ENCODE measurements around the gene RAB3GAP2.
A peak's percentile ranks its signal among the peaks of the same experiment; 100 is the strongest.

Gene RAB3GAP2

GRCh38 chr1:220290140-220290761 is 18.0 kb upstream of the RAB3GAP2 start:
- H3K4me3 ChIP-seq (ENCODE audit: low read depth, low read length), result no peak overlapping the region
- TF ChIP-seq CTCF (IDR thresholded peaks at IDR 0.05; ENCODE audit: insufficient read depth, low read depth, low read length, missing control alignments), result no peak
- DNase-seq (ENCODE audit: low read depth), result no peak

- no peak for TF ChIP-seq CTCF (IDR thresholded peaks at IDR 0.05; ENCODE audit: insufficient read depth, low read depth, low read length, missing control alignments)
Measured at GRCh38 chr1:220287129-220287528, 14.9 kb upstream of the RAB3GAP2 start.

GRCh38 chr1:220283625-220284024 is 11.4 kb upstream of the RAB3GAP2 start:
- no peak for DNase-seq (ENCODE audit: low read depth)
- H3K4me3 ChIP-seq (ENCODE audit: low read depth, low read length), result no peak overlapping the region
- no peak for TF ChIP-seq CTCF (IDR thresholded peaks at IDR 0.05; ENCODE audit: insufficient read depth, low read depth, low read length, missing control alignments)

More at GRCh38 chr1:220287129-220287528, 14.9 kb upstream of the RAB3GAP2 start:
- H3K4me3 ChIP-seq (ENCODE audit: low read depth, low read length), result no peak overlapping the region
- no peak for DNase-seq (ENCODE audit: low read depth)

- peak; percentile 32 for DNase-seq (ENCODE audit: low read depth)
- TF ChIP-seq CTCF (IDR thresholded peaks at IDR 0.05; ENCODE audit: insufficient read depth, low read depth, low read length, missing control alignments), result peak; percentile 48
- no peak overlapping the region for H3K4me3 ChIP-seq (ENCODE audit: low read depth, low read length)
Measured at GRCh38 chr1:220281159-220281574, 8.9 kb upstream of the RAB3GAP2 start.

- no peak for TF ChIP-seq CTCF (IDR thresholded peaks at IDR 0.05; ENCODE audit: insufficient read depth, low read depth, low read length, missing control alignments)
- no peak for DNase-seq (ENCODE audit: low read depth)
- H3K4me3 ChIP-seq (ENCODE audit: low read depth, low read length), result no peak overlapping the region
Measured at GRCh38 chr1:220280249-220280648, 8.0 kb upstream of the RAB3GAP2 start.

- no peak for TF ChIP-seq CTCF (IDR thresholded peaks at IDR 0.05; ENCODE audit: insufficient read depth, low read depth, low read length, missing control alignments)
- no peak overlapping the region for H3K4me3 ChIP-seq (ENCODE audit: low read depth, low read length)
- DNase-seq (ENCODE audit: low read depth), result no peak
Measured at GRCh38 chr1:220278991-220279390, 6.7 kb upstream of the RAB3GAP2 start.

- no peak for DNase-seq (ENCODE audit: low read depth)
- no peak overlapping the region for H3K4me3 ChIP-seq (ENCODE audit: low read depth, low read length)
- no peak for TF ChIP-seq CTCF (IDR thresholded peaks at IDR 0.05; ENCODE audit: insufficient read depth, low read depth, low read length, missing control alignments)
Measured at GRCh38 chr1:220275430-220275829, 3.2 kb upstream of the RAB3GAP2 start.

Data from GM12865 (cell line).